MM.1S (cell line): Measurements from ENCODE around the gene PCNX1.

Source experiments
- DNase-seq: peaks from one replicate; pipeline ENCODE4 v3.0.0-alpha.2; 2015
- H2AFZ ChIP-seq: fragments of 300-600 bp; sonication (generic); 2 replicates; pipeline ENCODE4 v1.6.0; 2016; ENCODE audit warnings: antibody characterized with exemption, low read length
- H3F3A ChIP-seq: fragments of 300-600 bp; sonication (generic); 2 replicates; pipeline ENCODE4 v1.6.1; 2016; ENCODE audit warnings: mild to moderate bottlenecking, antibody characterized with exemption, low read length, moderate library complexity, mixed read lengths; ENCODE audit not compliant: insufficient read depth
- H3K27ac ChIP-seq: fragments of 300-600 bp; sonication (generic); 2 replicates; pipeline ENCODE4 v1.5.1; 2016; ENCODE audit warnings: mild to moderate bottlenecking, low read length
- H3K27me3 ChIP-seq: fragments of 300-600 bp; sonication (generic); replicated peaks from 2 replicates; pipeline ENCODE4 v1.6.0; 2016; ENCODE audit warnings: low read length; ENCODE audit not compliant: insufficient read depth
- H3K36me3 ChIP-seq: fragments of 300-600 bp; sonication (generic); replicated peaks from 2 replicates; pipeline ENCODE4 v1.6.1; 2016; ENCODE audit warnings: mild to moderate bottlenecking, low read length, mixed read lengths; ENCODE audit not compliant: insufficient read depth
- H3K4me1 ChIP-seq: fragments of 300-600 bp; sonication (generic); 2 replicates; pipeline ENCODE4 v1.6.1; 2016; ENCODE audit warnings: low read length, mixed read lengths
- H3K4me2 ChIP-seq: fragments of 300-600 bp; sonication (generic); 2 replicates; pipeline ENCODE4 v1.6.0; 2016; ENCODE audit warnings: low read depth, low read length
- H3K4me3 ChIP-seq: fragments of 300-600 bp; sonication (generic); 2 replicates; pipeline ENCODE4 v1.5.1; 2016; ENCODE audit warnings: low read length, mixed read lengths
- H3K79me2 ChIP-seq: fragments of 300-600 bp; sonication (generic); 2 replicates; pipeline ENCODE4 v1.6.1; 2016; ENCODE audit warnings: mixed run types, low read length, mixed read lengths
- H3K9ac ChIP-seq: fragments of 300-600 bp; sonication (generic); 2 replicates; pipeline ENCODE4 v1.6.1; 2016; ENCODE audit warnings: low read length, mixed read lengths
- H3K9me2 ChIP-seq: fragments of 300-600 bp; sonication (generic); replicated peaks from 2 replicates; pipeline ENCODE4 v1.6.1; 2016; ENCODE audit warnings: mild to moderate bottlenecking, low read length, mixed read lengths; ENCODE audit not compliant: insufficient read depth
- H3K9me3 ChIP-seq: fragments of 300-600 bp; sonication (generic); replicated peaks from 2 replicates; pipeline ENCODE4 v1.6.1; 2016; ENCODE audit warnings: mild to moderate bottlenecking, low read length, mixed read lengths; ENCODE audit not compliant: insufficient read depth
- H4K20me1 ChIP-seq: fragments of 300-600 bp; sonication (generic); 2 replicates; pipeline ENCODE4 v1.6.1; 2016; ENCODE audit warnings: mild to moderate bottlenecking, low read length, moderate library complexity, mixed read lengths; ENCODE audit not compliant: insufficient read depth
- CTCF ChIP-seq: fragments of 300-600 bp; sonication (generic); IDR thresholded peaks from 2 replicates; pipeline ENCODE4 v1.5.1; 2016; ENCODE audit warnings: antibody characterized with exemption, low read length, mixed read lengths
- EZH2 ChIP-seq: fragments of 300-600 bp; sonication (generic); optimal IDR thresholded peaks from 2 replicates; pipeline ENCODE3; 2017; ENCODE audit warnings: low read depth, mild to moderate bottlenecking, antibody characterized with exemption, low read length, mixed read lengths
- EZH2phosphoT487 ChIP-seq: fragments of 300-600 bp; sonication (generic); IDR thresholded peaks from 2 replicates; pipeline ENCODE4 v1.6.1; 2018; ENCODE audit warnings: antibody characterized with exemption, low read length

Gene PCNX1

GRCh38 chr14:71148627-71149026, 241.4 kb downstream of the PCNX1 start:
- no peaks in the 10 kb centered on the region for H3K36me3 ChIP-seq
- no peaks in the 10 kb centered on the region for H4K20me1 ChIP-seq
- H3K4me3 ChIP-seq = no peak overlapping the region
- no peaks in the 10 kb centered on the region for H3K9me2 ChIP-seq
- no peak for DNase-seq
- TF ChIP-seq CTCF (no peak), EZH2phosphoT487 (no peak), EZH2 (no peak)
- no peak overlapping the region for H3K27ac ChIP-seq
- peaks cover 1% of the 10 kb centered on the region; the same call in 1 of the 2 replicates for H3K4me1 ChIP-seq
- no peak overlapping the region for H2AFZ ChIP-seq
- no peaks in the 10 kb centered on the region for H3F3A ChIP-seq
- no peak overlapping the region for H3K4me2 ChIP-seq
- no peak overlapping the region for H3K9ac ChIP-seq
- no peaks in the 10 kb centered on the region for H3K27me3 ChIP-seq
- no peaks in the 10 kb centered on the region for H3K9me3 ChIP-seq
- no peaks in the 10 kb centered on the region for H3K79me2 ChIP-seq

GRCh38 chr14:71150737-71151136, 243.5 kb downstream of the PCNX1 start:
- no peak for TF ChIP-seq EZH2phosphoT487
- no peak for TF ChIP-seq EZH2
- no peak for TF ChIP-seq CTCF
- H3K4me3 ChIP-seq = no peak overlapping the region
- no peak overlapping the region for H3K9ac ChIP-seq
- no peaks in the 10 kb centered on the region for H3K79me2 ChIP-seq
- no peak for DNase-seq
- no peak overlapping the region for H3K4me2 ChIP-seq
- no peaks in the 10 kb centered on the region for H3K36me3 ChIP-seq
- no peak overlapping the region for H3K27ac ChIP-seq
- no peaks in the 10 kb centered on the region for H4K20me1 ChIP-seq
- no peak overlapping the region for H2AFZ ChIP-seq
- no peaks in the 10 kb centered on the region for H3F3A ChIP-seq
- H3K4me1 ChIP-seq = no peaks in the 10 kb centered on the region
- H3K27me3 ChIP-seq = no peaks in the 10 kb centered on the region
- H3K9me2 ChIP-seq = no peaks in the 10 kb centered on the region
- no peaks in the 10 kb centered on the region for H3K9me3 ChIP-seq

GRCh38 chr14:71155743-71156142, 248.5 kb downstream of the PCNX1 start:
- H3K4me1 ChIP-seq = no peaks in the 10 kb centered on the region
- H3K4me2 ChIP-seq = no peak overlapping the region
- H3K36me3 ChIP-seq = no peaks in the 10 kb centered on the region
- no peaks in the 10 kb centered on the region for H3K9me3 ChIP-seq
- no peaks in the 10 kb centered on the region for H3K27me3 ChIP-seq
- H4K20me1 ChIP-seq = no peaks in the 10 kb centered on the region
- no peak overlapping the region for H2AFZ ChIP-seq
- H3K79me2 ChIP-seq = no peaks in the 10 kb centered on the region
- no peak overlapping the region for H3K9ac ChIP-seq
- H3K4me3 ChIP-seq = no peak overlapping the region
- no peak for TF ChIP-seq EZH2
- TF ChIP-seq CTCF = no peak
- no peak for TF ChIP-seq EZH2phosphoT487
- H3K27ac ChIP-seq = no peak overlapping the region
- H3K9me2 ChIP-seq = no peaks in the 10 kb centered on the region
- no peak for DNase-seq
- no peaks in the 10 kb centered on the region for H3F3A ChIP-seq
